Stimulated activated CD4-positive, alpha-beta T cell treated with anti-CD3 and anti-CD28 coated beads, TNF-alpha, amount 100 ng/mL, for 24 hours (primary cell): ENCODE results near the gene ZNF462.

ENCODE experiments used
- DNase-seq, 3 experiments: peaks; one replicate each; pipeline ENCODE4 v3.0.0-alpha.2; 2020; ENCODE audit warnings: low read depth in 3 of 3

The ZNF462 gene

DNA sequence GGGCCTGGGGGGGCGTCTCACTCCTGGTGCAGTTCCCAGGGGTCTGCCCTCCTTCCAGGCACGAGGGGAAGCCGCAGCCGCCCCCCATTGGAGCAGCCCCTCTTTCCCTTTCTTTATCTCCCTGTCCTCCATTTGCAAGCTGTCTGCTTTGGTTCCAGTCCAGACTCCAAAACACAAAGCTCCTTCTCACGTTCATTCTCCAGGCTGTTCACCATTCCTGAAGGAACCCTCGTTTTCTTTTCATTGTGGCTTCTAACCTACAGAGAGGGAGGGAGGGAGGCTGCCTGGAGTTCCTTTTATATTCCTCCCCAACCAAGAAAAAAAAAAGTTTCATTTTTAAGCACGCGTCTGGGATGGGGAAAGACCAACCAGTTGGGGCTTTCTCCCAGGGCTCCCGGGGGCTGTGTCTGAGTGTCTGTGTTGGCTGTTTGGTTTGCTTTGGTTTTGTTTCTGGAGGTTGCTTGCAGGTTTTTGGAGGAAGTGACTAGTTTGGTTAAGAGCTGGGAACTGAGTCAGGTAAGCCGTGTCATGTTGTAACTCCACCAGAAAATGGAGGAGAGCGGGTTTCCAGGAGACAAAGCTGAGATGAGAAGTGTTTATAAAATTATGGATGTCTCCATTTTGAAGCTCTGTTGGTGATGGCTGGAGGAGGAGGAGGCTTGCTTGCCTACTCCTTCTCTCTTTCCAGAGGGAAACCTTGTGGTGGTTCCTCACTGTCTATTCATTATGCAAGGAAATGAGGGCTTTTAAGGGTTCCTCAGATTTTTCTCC, 1.6 kb downstream of the ZNF462 start:
- no peak for DNase-seq

GRCh38 chr9:106866243-106866642, 3.3 kb downstream of the ZNF462 start:
- DNase-seq: no peak

GRCh38 chr9:106867286-106867685, 4.3 kb downstream of the ZNF462 start:
- no peak for DNase-seq

GRCh38 chr9:106868087-106868486, 5.1 kb downstream of the ZNF462 start:
- DNase-seq: no peak

GRCh38 chr9:106868565-106868964, 5.6 kb downstream of the ZNF462 start:
- no peak for DNase-seq

DNA sequence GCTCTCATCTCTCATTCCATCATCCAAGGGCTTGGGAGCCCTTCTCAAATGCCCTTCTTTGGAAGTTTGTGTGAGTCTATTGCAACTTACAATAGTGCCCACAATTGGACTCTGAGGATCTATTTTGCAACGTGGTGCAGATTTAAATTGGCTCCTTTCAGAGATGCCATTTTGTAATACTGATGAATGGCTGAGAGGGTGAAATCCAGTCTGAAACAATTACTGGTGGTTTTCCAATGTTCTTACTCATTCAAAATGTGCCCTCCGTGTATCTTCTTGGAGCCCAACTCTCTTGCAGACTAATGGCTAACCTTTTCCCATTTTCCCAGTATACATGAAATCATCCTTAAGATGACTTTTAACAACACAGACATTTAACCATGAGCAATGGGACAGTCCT, 6.1 kb downstream of the ZNF462 start:
- DNase-seq: no peak

DNA sequence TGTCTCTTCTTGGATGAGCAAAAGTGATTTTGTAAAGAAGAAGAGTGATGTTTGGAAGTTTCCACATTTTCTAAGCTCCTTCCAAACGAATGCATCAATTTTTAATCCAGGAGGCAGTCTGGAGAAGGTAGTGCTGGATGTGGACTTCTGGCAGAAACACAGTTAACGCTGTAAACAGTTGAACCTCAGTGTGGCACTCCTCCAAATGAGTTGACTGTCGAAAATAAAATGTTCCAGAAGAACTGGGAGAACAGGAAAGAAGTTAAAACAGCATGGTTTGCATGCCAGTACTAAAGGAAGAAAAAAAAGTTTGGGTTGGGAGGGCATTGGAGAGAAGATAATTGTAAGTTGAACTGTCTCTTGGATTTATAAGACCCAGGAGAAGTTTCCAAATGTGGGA, 6.5 kb downstream of the ZNF462 start:
- DNase-seq: no peak

- no peak for DNase-seq
These were observed 9.7 kb downstream of the ZNF462 start for GRCh38 chr9:106872641-106873040.

DNA sequence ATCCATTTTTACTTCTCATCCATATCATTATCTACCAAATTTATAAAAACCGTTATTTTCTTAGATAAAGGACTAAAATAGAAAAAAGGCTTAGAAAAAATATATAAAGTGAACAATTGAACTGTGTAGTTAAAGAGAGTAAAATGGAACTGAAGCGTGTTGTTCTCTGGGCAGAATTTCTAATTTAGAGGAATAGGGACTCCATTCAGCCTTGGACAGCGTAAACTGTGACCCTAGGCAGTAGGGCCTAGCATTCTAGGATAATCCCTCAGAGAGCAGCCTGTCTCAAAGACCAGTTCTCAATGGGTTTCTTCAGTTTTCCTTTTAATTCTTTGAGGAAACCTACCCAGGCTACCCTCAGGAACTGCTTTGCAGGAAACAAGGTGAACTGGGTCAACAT, 11.1 kb downstream of the ZNF462 start:
- DNase-seq: no peak

DNA sequence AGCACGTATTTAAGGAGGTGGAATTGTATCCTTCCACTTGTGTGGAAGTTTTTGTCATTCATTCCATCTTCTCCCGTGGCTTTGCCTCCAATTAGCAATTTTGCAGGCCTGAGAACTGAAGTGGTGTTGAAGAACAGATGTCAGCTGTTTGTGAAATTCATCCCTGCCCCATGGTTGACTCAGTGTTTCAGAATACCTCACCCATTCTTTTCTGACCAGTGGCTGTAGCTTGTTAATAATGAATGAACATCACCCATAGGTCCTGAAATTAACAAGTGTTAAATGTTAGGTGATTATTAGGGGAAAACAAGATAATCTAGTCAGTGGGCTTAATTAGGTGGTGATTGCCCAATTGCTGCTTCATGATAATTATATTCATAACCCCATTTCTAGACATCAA, 11.7 kb downstream of the ZNF462 start:
- DNase-seq: no peak

GRCh38 chr9:106875529-106875928, 12.6 kb downstream of the ZNF462 start:
- no peak for DNase-seq

DNA sequence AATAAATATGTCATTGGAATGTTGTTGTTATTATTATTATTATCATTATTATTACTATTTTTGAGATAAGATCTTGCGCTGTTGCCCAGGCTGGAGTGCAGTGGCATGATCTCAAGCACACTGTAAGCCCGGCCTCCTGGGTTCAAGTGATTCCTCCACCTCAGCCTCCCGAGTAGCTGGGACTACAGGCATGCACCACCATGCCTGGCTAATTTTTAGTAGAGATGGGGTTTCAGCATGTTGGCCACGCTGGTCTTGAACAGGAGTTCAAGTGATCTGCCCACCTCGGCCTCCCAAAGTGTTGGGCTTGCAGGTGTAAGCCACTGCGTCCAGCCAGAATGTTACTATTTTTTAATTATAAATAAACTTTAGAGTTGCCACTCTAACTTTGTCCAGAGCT, 14.4 kb downstream of the ZNF462 start:
- DNase-seq: no peak

DNA sequence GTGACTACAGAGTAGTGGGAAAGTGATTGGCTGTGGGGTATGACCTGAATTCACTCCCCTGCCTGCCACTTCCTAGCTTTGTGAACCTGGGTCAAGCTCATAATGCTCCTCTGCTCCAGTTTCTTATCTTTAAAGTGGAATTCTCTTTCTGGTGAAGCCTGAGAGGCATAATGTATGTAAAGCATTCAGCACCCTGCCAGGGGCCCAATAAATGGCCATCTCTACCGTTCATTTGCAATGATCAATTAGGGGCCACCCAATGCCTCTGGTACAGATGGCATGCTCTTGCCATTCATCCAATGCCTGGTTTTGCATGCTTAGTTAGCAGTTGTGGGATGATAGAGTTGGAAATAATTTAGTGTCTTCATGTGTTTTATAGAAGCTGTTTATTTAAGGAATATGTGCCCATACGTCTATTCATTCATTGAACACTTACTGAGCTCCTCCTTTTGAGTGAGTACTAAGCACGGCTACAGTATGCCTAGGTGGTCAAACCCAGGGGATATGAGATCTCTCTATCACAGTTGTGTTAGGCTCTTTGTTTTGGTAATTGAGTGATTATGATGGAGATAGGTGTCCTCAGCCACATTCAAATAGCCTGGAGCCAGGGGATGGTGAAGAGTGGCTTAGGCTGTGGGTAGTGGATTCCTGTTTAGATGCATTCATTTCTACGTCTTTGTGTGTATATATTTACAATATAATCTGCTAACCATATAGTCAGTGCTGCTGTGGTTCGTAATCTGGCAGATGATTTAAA, 15.3 kb downstream of the ZNF462 start:
- no peak for DNase-seq

DNA sequence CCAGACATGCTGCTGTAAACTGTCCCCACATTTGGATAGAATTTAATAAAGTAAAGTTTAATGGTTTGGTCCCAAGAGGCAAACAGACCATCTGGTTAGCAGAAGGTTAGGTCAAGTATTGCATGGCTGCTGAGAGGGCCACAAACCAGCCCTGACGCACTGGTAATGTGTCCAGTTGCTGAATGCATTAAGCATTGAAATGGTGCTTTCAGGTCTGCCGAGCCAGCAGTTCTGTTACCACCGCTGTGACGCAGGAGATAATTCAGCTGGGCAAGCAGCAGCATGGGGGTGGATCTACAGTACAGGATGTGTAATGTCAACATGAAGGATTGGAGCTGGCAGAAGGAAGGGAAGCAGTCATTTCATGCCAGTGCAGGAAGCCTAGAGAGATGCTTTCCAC, 16.0 kb downstream of the ZNF462 start:
- DNase-seq: no peak

DNA sequence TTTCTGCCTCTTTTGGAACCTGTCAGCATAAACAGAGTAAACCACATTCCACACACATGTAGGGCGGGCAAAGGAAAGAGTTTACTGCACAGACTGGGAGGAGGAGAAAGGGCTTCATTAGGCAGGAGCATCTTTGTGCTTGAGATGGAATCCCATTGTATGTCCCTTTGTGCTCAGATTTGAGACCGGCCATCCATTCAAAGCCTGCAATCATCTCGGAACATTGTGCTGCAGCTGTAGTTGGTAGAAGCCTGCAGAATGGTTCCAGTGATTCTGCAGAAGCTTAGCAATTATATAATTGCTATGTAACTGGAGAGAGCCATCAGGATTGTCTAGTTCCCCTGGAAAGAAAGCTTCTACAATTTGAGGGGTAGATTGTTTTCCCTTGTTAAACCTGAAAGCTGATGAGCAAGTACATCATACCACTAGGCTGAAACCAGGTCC, 16.5 kb downstream of the ZNF462 start:
- DNase-seq: no peak

DNA sequence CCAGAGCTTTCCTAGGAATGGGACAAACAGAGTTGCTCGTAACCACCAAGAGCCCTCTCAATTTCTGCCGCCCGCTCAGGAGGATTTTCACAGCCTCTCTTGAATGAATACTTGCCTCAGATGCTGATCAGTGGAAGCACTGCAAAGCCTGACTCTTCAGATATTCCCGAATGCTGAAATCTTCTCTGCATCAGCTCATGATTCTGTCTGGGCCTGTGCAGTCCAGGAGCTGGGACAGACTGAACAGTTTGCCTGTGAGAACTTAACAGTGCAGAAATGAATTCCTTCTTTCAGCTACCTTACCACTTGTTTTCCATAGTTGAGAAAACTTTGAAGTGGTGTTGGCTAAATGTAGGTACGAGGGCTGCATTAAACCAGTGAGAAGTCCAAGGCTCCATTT, 17.1 kb downstream of the ZNF462 start:
- no peak for DNase-seq

- no peak for DNase-seq
These were observed 17.9 kb downstream of the ZNF462 start for GRCh38 chr9:106880863-106881262.

- no peak for DNase-seq
These were observed 20.1 kb downstream of the ZNF462 start for GRCh38 chr9:106883030-106883429.

DNA sequence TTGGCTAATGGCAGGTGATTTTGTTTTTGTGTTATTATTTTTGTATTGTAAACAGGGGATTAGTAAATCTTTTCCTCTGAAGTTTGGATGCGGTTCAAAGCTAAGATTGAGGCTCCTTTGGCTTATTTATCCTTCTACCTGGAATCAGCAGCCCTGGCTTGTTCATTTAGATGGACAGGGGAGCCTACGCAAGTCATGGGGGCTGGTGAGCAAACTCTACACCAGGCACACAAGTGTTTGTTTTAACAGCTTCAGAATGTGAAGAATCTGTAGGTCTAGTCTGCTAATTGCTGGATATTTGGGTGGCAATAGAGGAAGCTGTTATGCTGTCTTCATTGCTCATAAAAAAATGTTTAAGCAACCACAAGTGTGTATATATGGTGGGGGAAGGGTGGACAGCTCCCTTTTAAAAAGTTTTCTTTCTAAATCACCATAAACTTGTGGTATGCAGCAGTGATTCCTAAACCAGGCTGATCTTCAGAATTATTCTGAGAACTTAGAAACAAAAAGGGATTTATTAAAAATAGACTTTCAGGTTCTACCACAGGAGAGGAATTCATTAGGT, 20.7 kb downstream of the ZNF462 start:
- no peak for DNase-seq

GRCh38 chr9:106885451-106885850, 22.5 kb downstream of the ZNF462 start:
- no peak for DNase-seq

GRCh38 chr9:106886111-106887046, 23.4 kb downstream of the ZNF462 start:
- no peak for DNase-seq

DNA sequence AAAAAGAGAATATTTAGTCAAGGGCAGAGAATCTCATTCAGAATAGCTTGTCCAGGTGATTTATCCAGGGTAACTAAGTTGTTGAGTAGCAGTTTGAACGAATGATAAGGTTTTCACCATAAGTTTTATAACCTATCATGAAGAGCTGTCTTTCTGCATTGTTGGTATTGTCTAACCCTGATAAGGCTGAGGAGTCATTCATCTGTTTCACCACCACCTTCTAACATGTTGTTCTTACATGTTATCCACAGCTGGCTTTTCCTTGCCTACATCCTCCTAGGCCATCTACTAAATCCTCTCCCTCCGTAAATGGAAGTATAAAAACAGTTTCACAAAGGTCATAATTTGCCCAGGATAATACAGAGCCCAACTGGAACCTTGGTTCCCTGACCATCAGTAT, 24.1 kb downstream of the ZNF462 start:
- DNase-seq: no peak
